ENCODE results near the gene CSF2RB.

CSF2RB gene

DNA sequence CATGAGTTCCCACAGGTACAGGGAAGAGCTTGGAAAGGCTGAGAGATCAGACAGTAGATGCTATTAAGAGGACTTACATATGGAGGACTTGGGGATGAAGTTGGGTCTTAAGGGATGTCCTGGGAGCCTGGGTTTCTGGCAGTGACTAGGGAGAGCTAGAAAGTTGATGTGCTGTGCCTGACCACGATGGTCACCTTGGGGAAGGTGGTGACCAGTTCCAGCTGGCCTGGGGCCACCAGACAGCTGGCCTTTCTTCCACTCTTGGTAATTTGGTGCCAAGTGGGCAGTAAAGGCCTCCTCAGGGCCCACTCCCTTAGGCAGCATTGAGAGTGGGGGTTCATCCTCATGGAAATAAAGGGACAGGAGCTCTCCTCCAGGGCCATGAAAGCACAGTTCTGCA, 13.9 kb upstream of the CSF2RB start:
- TF ChIP-seq, protein P1, sequence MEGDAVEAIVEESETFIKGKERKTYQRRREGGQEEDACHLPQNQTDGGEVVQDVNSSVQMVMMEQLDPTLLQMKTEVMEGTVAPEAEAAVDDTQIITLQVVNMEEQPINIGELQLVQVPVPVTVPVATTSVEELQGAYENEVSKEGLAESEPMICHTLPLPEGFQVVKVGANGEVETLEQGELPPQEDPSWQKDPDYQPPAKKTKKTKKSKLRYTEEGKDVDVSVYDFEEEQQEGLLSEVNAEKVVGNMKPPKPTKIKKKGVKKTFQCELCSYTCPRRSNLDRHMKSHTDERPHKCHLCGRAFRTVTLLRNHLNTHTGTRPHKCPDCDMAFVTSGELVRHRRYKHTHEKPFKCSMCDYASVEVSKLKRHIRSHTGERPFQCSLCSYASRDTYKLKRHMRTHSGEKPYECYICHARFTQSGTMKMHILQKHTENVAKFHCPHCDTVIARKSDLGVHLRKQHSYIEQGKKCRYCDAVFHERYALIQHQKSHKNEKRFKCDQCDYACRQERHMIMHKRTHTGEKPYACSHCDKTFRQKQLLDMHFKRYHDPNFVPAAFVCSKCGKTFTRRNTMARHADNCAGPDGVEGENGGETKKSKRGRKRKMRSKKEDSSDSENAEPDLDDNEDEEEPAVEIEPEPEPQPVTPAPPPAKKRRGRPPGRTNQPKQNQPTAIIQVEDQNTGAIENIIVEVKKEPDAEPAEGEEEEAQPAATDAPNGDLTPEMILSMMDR (IDR thresholded peaks at IDR 0.05; ENCODE audit: low read length, missing control alignments) = no peak
- no peak overlapping the region for H3K4me3 ChIP-seq (replicated peaks; ENCODE audit: low read depth, low read length)

DNA sequence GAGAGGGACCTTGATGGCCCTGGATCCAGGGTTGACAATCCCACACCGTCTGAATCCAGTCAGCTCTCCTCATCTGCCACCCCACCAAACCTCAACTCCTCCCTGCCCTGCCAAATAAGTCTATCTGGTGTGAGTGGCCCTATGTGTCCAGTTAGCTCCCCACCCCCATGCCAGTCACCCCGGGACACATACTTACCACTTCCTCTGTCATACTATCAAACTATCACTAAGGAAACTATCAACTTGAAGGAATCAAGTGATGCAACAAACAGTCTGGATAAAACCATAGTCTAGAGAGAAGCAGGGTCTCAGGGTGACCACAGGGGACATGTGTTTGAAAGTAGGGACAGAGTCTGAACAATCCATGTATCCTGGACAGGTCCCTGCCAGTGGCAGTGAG, 13.2 kb upstream of the CSF2RB start:
- DNase-seq (ENCODE audit: low read depth) = no peak
- TF ChIP-seq, protein P1 (IDR thresholded peaks at IDR 0.05; ENCODE audit: low read length, missing control alignments) = no peak
- H3K4me3 ChIP-seq (replicated peaks; ENCODE audit: low read depth, low read length) = no peak overlapping the region

More for the DNA sequence above, 13.9 kb upstream of the CSF2RB start:
- no peak for DNase-seq (ENCODE audit: low read depth)

DNA sequence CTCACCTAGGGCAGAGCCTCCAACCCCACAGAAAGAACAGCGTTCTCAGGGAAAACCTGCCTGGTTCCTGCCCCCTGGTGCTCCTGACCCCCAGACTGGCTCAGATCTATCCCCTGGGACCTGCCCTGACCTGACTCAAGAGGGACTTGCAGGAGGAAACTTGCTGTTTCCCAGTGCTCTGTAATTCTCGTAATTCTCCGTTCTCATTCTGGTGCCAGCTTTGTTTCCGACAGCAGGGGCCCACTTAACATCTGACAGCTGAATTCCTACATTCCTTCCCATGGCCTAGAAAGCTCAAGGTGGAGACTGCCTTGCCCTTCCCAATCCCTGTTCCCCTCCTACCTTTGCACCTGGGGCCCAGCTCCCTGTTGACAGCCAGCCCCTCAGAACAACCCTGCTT, 12.5 kb upstream of the CSF2RB start:
- DNase-seq (ENCODE audit: low read depth) = peak; percentile 33
- H3K4me3 ChIP-seq (replicated peaks; ENCODE audit: low read depth, low read length) = no peak overlapping the region
- TF ChIP-seq, protein P1 (IDR thresholded peaks at IDR 0.05; ENCODE audit: low read length, missing control alignments) = no peak

DNA sequence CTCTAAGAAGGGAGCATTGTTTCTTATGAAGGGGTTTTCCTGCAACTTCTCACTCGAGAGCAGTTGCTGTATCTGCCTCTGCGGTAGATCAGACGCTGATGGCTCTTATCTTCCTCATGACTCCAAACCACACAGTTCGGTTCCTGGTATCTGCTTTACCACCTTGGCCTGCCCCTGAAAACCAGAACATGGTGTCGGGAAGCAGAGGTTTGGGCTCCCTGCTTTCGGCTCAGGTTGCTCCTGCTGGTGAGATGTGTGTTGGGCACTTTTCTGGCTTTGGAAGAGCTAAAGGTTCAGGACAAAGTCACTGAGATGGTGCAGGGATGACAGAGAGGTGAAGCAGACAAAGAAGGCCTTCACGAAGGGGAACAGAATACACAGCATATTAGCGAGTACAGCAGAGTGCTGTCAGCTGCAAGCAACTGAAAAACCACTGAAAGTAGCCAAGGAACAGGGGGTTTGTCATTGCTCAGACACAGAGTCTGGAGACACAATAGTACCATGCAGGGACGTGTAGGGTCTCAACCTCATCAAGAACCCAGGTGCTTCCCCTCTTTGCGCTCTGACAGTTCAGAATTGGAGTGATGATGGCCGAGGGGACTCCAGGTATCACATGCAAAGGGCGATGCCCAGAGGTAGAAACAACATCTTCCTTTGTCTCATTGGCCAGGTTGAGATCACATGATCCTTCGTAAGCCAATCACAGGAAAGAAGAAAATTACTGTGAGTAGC, 11.9 kb upstream of the CSF2RB start:
- H3K4me3 ChIP-seq (replicated peaks; ENCODE audit: low read depth, low read length) = no peak overlapping the region
- DNase-seq (ENCODE audit: low read depth) = no peak
- TF ChIP-seq, protein P1 (IDR thresholded peaks at IDR 0.05; ENCODE audit: low read length, missing control alignments) = no peak

DNA sequence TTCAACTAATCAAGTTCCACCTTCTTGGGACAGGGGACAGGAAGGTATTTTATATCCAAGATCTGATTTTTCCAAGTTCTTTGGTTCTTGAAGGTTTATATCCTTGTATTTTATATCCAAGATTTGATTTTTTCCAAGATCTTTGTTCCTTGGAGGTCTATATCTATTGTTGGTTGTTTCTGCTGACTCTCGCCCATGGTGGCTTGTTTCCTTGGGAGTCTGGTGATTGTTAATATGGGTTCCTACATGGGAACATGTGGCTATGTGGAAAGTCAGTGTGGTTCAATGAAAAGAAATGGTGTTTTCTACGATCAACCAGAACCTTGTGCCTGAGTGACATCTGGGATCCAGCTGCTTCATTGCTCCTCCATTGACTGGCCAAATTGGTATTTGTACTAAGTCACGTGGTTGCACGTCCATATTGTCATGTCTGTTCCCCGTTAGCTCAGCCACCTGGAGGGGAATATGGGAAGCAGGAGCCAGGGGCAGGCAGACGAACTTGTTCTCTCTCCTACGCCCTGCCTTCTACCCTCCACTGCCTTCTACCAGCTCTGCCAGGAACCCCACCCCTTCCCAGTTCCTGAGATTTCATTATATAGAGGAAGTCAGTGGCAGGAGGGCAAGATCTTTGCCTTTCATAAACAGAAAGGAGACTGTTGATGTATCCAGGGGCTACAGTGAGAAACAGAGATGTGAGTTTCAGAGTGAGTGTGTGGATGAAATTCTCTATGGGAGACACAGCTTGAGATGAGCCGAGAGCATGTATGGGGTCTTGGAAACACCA, 11.1 kb upstream of the CSF2RB start:
- no peak overlapping the region for H3K4me3 ChIP-seq (replicated peaks; ENCODE audit: low read depth, low read length)
- TF ChIP-seq, protein P1 (IDR thresholded peaks at IDR 0.05; ENCODE audit: low read length, missing control alignments) = no peak
- DNase-seq (ENCODE audit: low read depth) = no peak

DNA sequence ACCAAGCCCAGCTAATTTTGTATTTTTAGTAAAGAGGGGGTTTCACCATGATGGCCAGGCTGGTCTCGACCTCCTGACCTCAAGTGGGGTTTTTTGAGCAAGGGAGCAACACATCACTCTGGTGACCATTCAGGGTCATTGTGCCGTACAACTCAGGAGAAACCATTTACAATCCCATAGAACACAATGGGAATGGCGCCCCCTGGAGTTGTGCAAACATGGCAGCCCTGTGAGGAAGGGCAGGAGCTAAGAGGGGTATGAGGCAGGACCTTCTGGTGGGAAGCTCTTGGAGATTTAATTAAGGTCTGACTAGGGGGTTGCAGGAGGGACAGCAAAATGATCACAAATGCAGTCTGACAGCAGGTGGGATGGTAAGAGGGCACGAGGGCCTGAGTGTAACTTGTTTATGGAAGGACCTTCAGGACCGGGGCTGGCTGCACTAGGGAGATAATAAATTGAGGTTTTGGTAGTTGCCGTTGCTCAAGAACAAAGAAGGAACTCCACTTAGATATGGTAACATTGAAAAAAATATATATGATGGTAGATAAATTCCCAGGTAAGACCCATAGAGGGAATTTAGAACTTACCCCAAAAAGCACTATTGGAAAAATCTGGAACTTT, 9.1 kb upstream of the CSF2RB start:
- H3K4me3 ChIP-seq (replicated peaks; ENCODE audit: low read depth, low read length) = no peak overlapping the region
- TF ChIP-seq, protein P1 (IDR thresholded peaks at IDR 0.05; ENCODE audit: low read length, missing control alignments) = no peak
- DNase-seq (ENCODE audit: low read depth) = no peak

Data from fibroblast of pulmonary artery (primary cell).